GM19193 (cell line): ENCODE data around the gene KDM1A.

ENCODE experiments used
- POLR2A ChIP-seq: IDR thresholded peaks from 4 replicates; pipeline ENCODE4 v1.6.1; 2011; ENCODE audit not compliant: insufficient read depth, insufficient read length; ENCODE audit errors: extremely low read depth

The KDM1A gene

GRCh38 chr1:23091545-23091944, 72.3 kb downstream of the KDM1A start:
- no peak for TF ChIP-seq POLR2A

GRCh38 chr1:23092447-23092846, 73.2 kb downstream of the KDM1A start:
- TF ChIP-seq POLR2A = no peak

- TF ChIP-seq POLR2A = no peak
Observed at GRCh38 chr1:23097316-23097715, 78.0 kb downstream of the KDM1A start.

- TF ChIP-seq POLR2A = no peak
Observed at GRCh38 chr1:23098463-23099170, 79.3 kb downstream of the KDM1A start.

- TF ChIP-seq POLR2A = no peak
Observed at GRCh38 chr1:23099171-23099536, 79.9 kb downstream of the KDM1A start.

- TF ChIP-seq POLR2A = no peak
Observed at GRCh38 chr1:23100074-23100748, 80.9 kb downstream of the KDM1A start.

- TF ChIP-seq POLR2A = no peak
Observed at GRCh38 chr1:23101101-23101827, 82.0 kb downstream of the KDM1A start.

- TF ChIP-seq POLR2A = no peak
Observed at GRCh38 chr1:23101887-23102286, 82.6 kb downstream of the KDM1A start.

- TF ChIP-seq POLR2A = no peak
Observed at GRCh38 chr1:23102289-23102688, 83.0 kb downstream of the KDM1A start.

- TF ChIP-seq POLR2A = no peak
Observed at GRCh38 chr1:23103001-23103889, 84.0 kb downstream of the KDM1A start.

GRCh38 chr1:23108918-23109533, 89.8 kb downstream of the KDM1A start:
- no peak for TF ChIP-seq POLR2A

- TF ChIP-seq POLR2A = no peak
Observed at GRCh38 chr1:23110391-23110790, 91.1 kb downstream of the KDM1A start.

- TF ChIP-seq POLR2A = no peak
Observed at GRCh38 chr1:23111600-23112535, 92.6 kb downstream of the KDM1A start.
